A549 (cell line): ENCODE measurements around the gene CD274. TPM values are rescaled to one million over a fixed set of nuclear protein-coding genes. Genes with fewer than 3 reads are reported as not detected.
"Not testable (repeated sequence)": the region's sequence is repeated elsewhere in the genome, so short reads cannot be mapped to it uniquely, and the experiment has no call there.

ENCODE experiments used
- ATAC-seq, 2 experiments: fragments of 200-7000 bp in 1 of 2; fragments of >200 bp in 1 of 2; cut with Nextera tagmentation in 1 of 2; cut with Tn5 transposase in 1 of 2; 3 replicates each; pipeline versions ENCODE4 v1.8.0 to v1.9.1; 2018 to 2020; ENCODE audit warnings: mild to moderate bottlenecking in 1 of 2, moderate library complexity in 1 of 2
- CTCF ChIA-PET: fragments of 300-600 bp; sonication (Branson Sonifier 250); formaldehyde crosslinking; extraction: SDS; loops from one replicate; lab custom pipeline; 2021; ENCODE audit warnings: antibody characterized with exemption, inconsistent platforms; lab: Yijun Ruan, JAX
- POLR2A ChIA-PET: fragments of 350-600 bp; formaldehyde crosslinking; extraction: SDS; loops from one replicate; lab custom pipeline; 2021; ENCODE audit warnings: antibody characterized with exemption, inconsistent platforms; lab: Yijun Ruan, JAX
- DNase-seq, 2 experiments: peaks; one replicate each; pipeline versions ENCODE4 v3.0.0 to v3.0.0-alpha.2; 2011 to 2016; ENCODE audit warnings: low read depth in 1 of 2, low spot score in 1 of 2
- FAIRE-seq: peaks from 2 replicates; lab custom pipeline; 2011; peaks lifted over from hg19 to GRCh38; lab: Jason Lieb, UNC
- H3K27ac ChIP-seq, 2 experiments: fragments of >200 bp; sonication (Bioruptor Twin); formaldehyde crosslinking; 3 replicates each; pipeline ENCODE4 v1.5.1; 2016 to 2017
- H3K4me1 ChIP-seq: fragments of >200 bp; sonication (Bioruptor Twin); formaldehyde crosslinking; 3 replicates; pipeline ENCODE4 v1.6.1; 2016
- H3K4me2 ChIP-seq: fragments of >200 bp; sonication (Bioruptor Twin); formaldehyde crosslinking; 3 replicates; pipeline ENCODE4 v1.6.1; 2016
- H3K4me3 ChIP-seq: fragments of >200 bp; sonication (Bioruptor Twin); formaldehyde crosslinking; 3 replicates; pipeline ENCODE4 v1.5.1; 2016
- H3K9me3 ChIP-seq: fragments of >200 bp; sonication (Bioruptor Twin); formaldehyde crosslinking; 3 replicates; pipeline ENCODE4 v1.6.1; 2016
- CBX2 ChIP-seq: fragments of 200-600 bp; sonication (generic); IDR thresholded peaks from 2 replicates; pipeline ENCODE4 v1.6.1; 2016; ENCODE audit warnings: low read depth, mild to moderate bottlenecking, borderline replicate concordance
- CHD4 ChIP-seq: fragments of 200-600 bp; sonication (generic); IDR thresholded peaks from 2 replicates; pipeline ENCODE4 v1.6.1; 2016; ENCODE audit warnings: antibody characterized with exemption, mild to moderate bottlenecking, borderline replicate concordance
- FOSB ChIP-seq: fragments of 250-450 bp; sonication (Bioruptor Pico); IDR thresholded peaks from 2 replicates; pipeline ENCODE4 v1.5.0; 2020; ENCODE audit warnings: mild to moderate bottlenecking, moderate library complexity
- HEYL ChIP-seq: fragments of 250-450 bp; sonication (Bioruptor Pico); IDR thresholded peaks from 2 replicates; pipeline ENCODE4 v1.8.0; 2021; ENCODE audit warnings: mild to moderate bottlenecking, moderate library complexity
- HOXA7 ChIP-seq: fragments of 250-450 bp; sonication (Bioruptor Pico); IDR thresholded peaks from 2 replicates; pipeline ENCODE4 v1.5.0; 2020; ENCODE audit warnings: mild to moderate bottlenecking, moderate library complexity
- HOXB5 ChIP-seq: fragments of 250-450 bp; sonication (Bioruptor Pico); IDR thresholded peaks from 2 replicates; pipeline ENCODE4 v1.5.0; 2020; ENCODE audit warnings: mild to moderate bottlenecking, moderate library complexity
- KDM5A ChIP-seq: fragments of 200-600 bp; sonication (generic); IDR thresholded peaks from 2 replicates; pipeline ENCODE4 v1.6.1; 2016; ENCODE audit warnings: antibody characterized with exemption, mild to moderate bottlenecking
- MAFK ChIP-seq: fragments of 450-650 bp; IDR thresholded peaks from 2 replicates; pipeline ENCODE4 v1.6.1; 2014; ENCODE audit not compliant: partially characterized antibody
- RARB ChIP-seq: fragments of 250-450 bp; sonication (Bioruptor Pico); IDR thresholded peaks from 2 replicates; pipeline ENCODE4 v1.8.0; 2021; ENCODE audit warnings: mild to moderate bottlenecking, moderate library complexity
- ZC3H11A ChIP-seq: fragments of 450-650 bp; IDR thresholded peaks from 2 replicates; pipeline ENCODE4 v1.6.1; 2014; ENCODE audit warnings: antibody characterized with exemption, mild to moderate bottlenecking
- WGBS: methylation state at CpG from one replicate; pipeline ENCODE4 v1.1.6; 2017; ENCODE audit errors: missing lambda C conversion rate; 5-methylcytosine and 5-hydroxymethylcytosine counted together
- polyA plus RNA-seq, 4 experiments: library from polyadenylated mRNA; depleted of rRNA in 3 of 4; stranded (reverse); fragments of >200 nt; fragmentation: RNase III in 1 of 4; extraction: RNeasy Plus Mini Kit Qiagen cat#74134 plus additional on column Dnase treatment in 1 of 4; gene quantifications; 2 replicates in 3 of 4; 3 replicates in 1 of 4; pipeline ENCODE4 v1.2.3, GENCODE V29; 2011 to 2017
- TF ChIP-seq, protein P1 (sequence below): fragments of 450-650 bp; IDR thresholded peaks from 2 replicates; pipeline ENCODE4 v1.6.1; 2014; ENCODE audit warnings: antibody characterized with exemption
- TF ChIP-seq, protein P2 (sequence below): IDR thresholded peaks from 2 replicates; pipeline ENCODE4 v1.6.1; 2012
- TF ChIP-seq, protein P3 (sequence below): fragments of 150-350 bp; IDR thresholded peaks from 2 replicates; pipeline ENCODE4 v1.6.1; 2014; ENCODE audit warnings: low read depth, mild to moderate bottlenecking, low read length
- TF ChIP-seq, protein P4 (sequence below): fragments of >200 bp; sonication (Bioruptor Twin); formaldehyde crosslinking; IDR thresholded peaks from 3 replicates; pipeline ENCODE4 v1.6.1; 2016
- TF ChIP-seq, protein P5 (sequence below): fragments of 250-450 bp; sonication (Bioruptor Pico); IDR thresholded peaks from 2 replicates; pipeline ENCODE4 v1.5.0; 2021; ENCODE audit warnings: mild to moderate bottlenecking, moderate library complexity, borderline replicate concordance

The CD274 gene
- polyA plus RNA-seq, 2 of the 4 experiments (the other 2 are of a cell fraction), result 3.4 to 6.8 TPM

DNA sequence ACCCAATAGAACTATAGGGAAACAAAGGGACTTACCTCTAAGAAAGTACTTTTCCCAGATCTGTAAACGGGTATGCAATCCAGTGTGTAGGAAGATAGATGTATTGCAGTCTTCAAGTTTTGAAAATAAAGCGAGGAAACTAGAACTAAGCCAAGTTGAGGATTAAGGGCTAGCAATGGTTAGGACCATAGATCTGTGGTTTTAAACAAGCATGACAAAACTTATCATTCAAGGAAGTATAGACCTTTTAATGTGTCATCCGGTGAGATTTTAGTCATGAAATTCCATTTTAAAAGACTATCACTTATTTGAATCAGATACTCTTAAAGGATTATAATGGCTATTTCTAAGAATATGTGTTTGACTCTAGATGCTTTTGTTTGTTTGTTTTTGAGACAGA is 20.5 kb downstream of the CD274 start:
- H3K4me2 ChIP-seq, result no peak overlapping the region
- no peaks in the 10 kb centered on the region for H3K4me1 ChIP-seq
- WGBS, result 80% methylated on average over 3 of the region's 3 CpGs
- no peak overlapping the region for H3K27ac ChIP-seq
- ChIA-PET POLR2A (no interaction called here), CTCF (no interaction called here)
- no peaks in the 10 kb centered on the region for H3K9me3 ChIP-seq
- TF ChIP-seq ZC3H11A (no peak), RARB (no peak), KDM5A (no peak), MAFK (no peak), FOSB (CRISPR knock-in tag) (no peak), HEYL (no peak)
- TF ChIP-seq, protein P1, sequence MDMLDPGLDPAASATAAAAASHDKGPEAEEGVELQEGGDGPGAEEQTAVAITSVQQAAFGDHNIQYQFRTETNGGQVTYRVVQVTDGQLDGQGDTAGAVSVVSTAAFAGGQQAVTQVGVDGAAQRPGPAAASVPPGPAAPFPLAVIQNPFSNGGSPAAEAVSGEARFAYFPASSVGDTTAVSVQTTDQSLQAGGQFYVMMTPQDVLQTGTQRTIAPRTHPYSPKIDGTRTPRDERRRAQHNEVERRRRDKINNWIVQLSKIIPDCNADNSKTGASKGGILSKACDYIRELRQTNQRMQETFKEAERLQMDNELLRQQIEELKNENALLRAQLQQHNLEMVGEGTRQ, result no peak
- TF ChIP-seq, protein P2, sequence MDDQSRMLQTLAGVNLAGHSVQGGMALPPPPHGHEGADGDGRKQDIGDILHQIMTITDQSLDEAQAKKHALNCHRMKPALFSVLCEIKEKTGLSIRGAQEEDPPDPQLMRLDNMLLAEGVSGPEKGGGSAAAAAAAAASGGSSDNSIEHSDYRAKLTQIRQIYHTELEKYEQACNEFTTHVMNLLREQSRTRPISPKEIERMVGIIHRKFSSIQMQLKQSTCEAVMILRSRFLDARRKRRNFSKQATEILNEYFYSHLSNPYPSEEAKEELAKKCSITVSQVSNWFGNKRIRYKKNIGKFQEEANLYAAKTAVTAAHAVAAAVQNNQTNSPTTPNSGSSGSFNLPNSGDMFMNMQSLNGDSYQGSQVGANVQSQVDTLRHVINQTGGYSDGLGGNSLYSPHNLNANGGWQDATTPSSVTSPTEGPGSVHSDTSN, result no peak
- TF ChIP-seq, protein P3, sequence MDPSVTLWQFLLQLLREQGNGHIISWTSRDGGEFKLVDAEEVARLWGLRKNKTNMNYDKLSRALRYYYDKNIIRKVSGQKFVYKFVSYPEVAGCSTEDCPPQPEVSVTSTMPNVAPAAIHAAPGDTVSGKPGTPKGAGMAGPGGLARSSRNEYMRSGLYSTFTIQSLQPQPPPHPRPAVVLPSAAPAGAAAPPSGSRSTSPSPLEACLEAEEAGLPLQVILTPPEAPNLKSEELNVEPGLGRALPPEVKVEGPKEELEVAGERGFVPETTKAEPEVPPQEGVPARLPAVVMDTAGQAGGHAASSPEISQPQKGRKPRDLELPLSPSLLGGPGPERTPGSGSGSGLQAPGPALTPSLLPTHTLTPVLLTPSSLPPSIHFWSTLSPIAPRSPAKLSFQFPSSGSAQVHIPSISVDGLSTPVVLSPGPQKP, result no peak
- TF ChIP-seq, protein P4, sequence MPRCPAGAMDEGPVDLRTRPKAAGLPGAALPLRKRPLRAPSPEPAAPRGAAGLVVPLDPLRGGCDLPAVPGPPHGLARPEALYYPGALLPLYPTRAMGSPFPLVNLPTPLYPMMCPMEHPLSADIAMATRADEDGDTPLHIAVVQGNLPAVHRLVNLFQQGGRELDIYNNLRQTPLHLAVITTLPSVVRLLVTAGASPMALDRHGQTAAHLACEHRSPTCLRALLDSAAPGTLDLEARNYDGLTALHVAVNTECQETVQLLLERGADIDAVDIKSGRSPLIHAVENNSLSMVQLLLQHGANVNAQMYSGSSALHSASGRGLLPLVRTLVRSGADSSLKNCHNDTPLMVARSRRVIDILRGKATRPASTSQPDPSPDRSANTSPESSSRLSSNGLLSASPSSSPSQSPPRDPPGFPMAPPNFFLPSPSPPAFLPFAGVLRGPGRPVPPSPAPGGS, result no peak
- TF ChIP-seq, protein P5, sequence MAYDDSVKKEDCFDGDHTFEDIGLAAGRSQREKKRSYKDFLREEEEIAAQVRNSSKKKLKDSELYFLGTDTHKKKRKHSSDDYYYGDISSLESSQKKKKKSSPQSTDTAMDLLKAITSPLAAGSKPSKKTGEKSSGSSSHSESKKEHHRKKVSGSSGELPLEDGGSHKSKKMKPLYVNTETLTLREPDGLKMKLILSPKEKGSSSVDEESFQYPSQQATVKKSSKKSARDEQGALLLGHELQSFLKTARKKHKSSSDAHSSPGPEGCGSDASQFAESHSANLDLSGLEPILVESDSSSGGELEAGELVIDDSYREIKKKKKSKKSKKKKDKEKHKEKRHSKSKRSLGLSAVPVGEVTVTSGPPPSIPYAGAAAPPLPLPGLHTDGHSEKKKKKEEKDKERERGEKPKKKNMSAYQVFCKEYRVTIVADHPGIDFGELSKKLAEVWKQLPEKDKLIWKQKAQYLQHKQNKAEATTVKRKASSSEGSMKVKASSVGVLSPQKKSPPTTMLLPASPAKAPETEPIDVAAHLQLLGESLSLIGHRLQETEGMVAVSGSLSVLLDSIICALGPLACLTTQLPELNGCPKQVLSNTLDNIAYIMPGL (CRISPR knock-in tag), result no peak
- DNase-seq, result no peak
- no peak overlapping the region for H3K4me3 ChIP-seq
- FAIRE-seq, result no peak
- ATAC-seq, result no peak

DNA sequence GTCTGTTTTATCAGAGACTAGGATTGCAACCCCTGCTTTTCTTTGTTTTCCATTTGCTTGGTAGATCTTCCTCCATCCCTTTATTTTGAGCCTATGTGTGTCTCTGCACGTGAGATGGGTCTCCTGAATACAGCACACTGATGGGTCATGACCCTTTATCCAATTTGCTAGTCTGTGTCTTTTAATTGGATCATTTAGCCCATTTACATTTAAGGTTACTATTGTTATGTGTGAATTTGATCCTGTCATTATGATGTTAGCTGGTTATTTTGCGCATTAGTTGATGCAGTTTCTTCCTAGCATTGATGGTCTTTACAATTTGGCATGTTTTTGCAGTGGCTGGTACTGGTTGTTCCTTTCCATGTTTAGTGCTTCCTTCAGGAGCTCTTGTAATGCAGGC is 25.3 kb downstream of the CD274 start:
- 59% methylated on average over 2 of the region's 2 CpGs for WGBS
- H3K27ac ChIP-seq, H3K4me1 ChIP-seq, H3K4me2 ChIP-seq, FAIRE-seq, H3K4me3 ChIP-seq, CTCF ChIA-PET, H3K9me3 ChIP-seq, DNase-seq, POLR2A ChIA-PET, ATAC-seq: not testable (repeated sequence)

DNA sequence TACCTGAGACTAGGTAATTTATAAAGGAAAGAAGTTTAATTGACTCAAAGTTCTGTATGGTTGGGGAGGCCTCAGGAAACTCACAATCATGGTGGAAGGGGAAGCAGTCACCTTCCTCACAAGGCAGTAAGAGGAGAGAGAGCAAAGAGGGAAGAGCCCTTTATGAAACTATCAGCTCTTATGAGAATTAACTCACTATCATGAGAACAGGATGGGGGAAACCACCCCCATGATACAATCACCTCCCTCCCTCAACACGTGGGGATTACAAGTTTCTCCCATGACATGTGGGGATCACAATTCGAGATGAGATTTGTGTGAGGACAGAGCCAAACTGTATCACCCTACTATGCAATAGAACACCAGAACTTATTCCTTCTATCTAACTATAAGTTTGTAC is 27.9 kb downstream of the CD274 start:
- FAIRE-seq, result no peak
- ChIA-PET POLR2A (no interaction called here), CTCF (interaction anchor here (1.2 kb wide), 1 partner anchor 28 kb away, joined by 3 read pairs; the partner anchor contains the start of gene CD274)
- 36% methylated on average over 2 of the region's 2 CpGs for WGBS
- no peak overlapping the region for H3K4me2 ChIP-seq
- H3K27ac ChIP-seq, result no peak overlapping the region
- peaks cover 8% of the 10 kb centered on the region; the same call in 1 of the 3 replicates for H3K4me1 ChIP-seq
- H3K4me3 ChIP-seq, result no peak overlapping the region
- TF ChIP-seq HOXB5 (CRISPR knock-in tag) (no peak), CBX2 (no peak), CHD4 (no peak), HOXA7 (no peak), RARB (no peak)
- TF ChIP-seq, protein P3, result no peak
- TF ChIP-seq, all 56 proteins: peak for 0
- H3K9me3 ChIP-seq, result no peaks in the 10 kb centered on the region
- ATAC-seq (no peak), DNase-seq (no peak)
